Gastroesophageal sphincter (tissue), 4 donors: ENCODE data around the gene ACTR1A. TPM values are rescaled to one million over a fixed set of nuclear protein-coding genes. Genes with fewer than 3 reads are reported as not detected.

Experiments
- ATAC-seq: fragments of 150-250 bp; one replicate; pipeline ENCODE4 v1.9.1; 2016; ENCODE audit warnings: mild to moderate bottlenecking, moderate library complexity
- H3K27ac ChIP-seq, 4 donors: fragments of 200-600 bp; sonication (generic) in 3 of 4; 1 replicate in 3 of 4; 2 replicates in 1 of 4; pipeline ENCODE4 v1.5.1; 2016 to 2019
- H3K27me3 ChIP-seq: fragments of 200-600 bp; sonication (generic); one replicate; pipeline ENCODE4 v1.5.1; 2019
- H3K36me3 ChIP-seq, 2 donors: fragments of 200-600 bp; sonication (generic); one replicate each; pipeline ENCODE4 v1.5.1; 2019; ENCODE audit warnings: control low read depth in 1 of 2
- H3K4me1 ChIP-seq, 3 donors: fragments of 200-600 bp; sonication (generic); 1 replicate in 2 of 3; 2 replicates in 1 of 3; pipeline ENCODE4 v1.5.1; 2016 to 2019; ENCODE audit warnings: control low read depth in 2 of 3
- H3K4me3 ChIP-seq, 2 donors: fragments of 200-600 bp; sonication (generic); one replicate each; pipeline ENCODE4 v1.5.1; 2019; ENCODE audit warnings: mild to moderate bottlenecking in 1 of 2, moderate library complexity in 1 of 2
- H3K9me3 ChIP-seq, 3 donors: fragments of 200-600 bp; sonication (generic); one replicate each; pipeline ENCODE4 v1.5.1; 2017 to 2019; ENCODE audit warnings: control low read depth in 2 of 3
- CTCF ChIP-seq, 4 experiments: fragments of 200-600 bp in 2 of 4; fragments of 450-650 bp in 2 of 4; sonication (generic) in 1 of 4; IDR thresholded peaks; one replicate each; pipeline ENCODE4 v1.5.1; 2017 to 2019; ENCODE audit warnings: antibody characterized with exemption in 4 of 4, mild to moderate bottlenecking in 2 of 4, moderate library complexity in 2 of 4
- EP300 ChIP-seq: sonication (generic); formaldehyde crosslinking; IDR thresholded peaks from one replicate; pipeline ENCODE4 v1.6.1; 2017; ENCODE audit warnings: antibody characterized with exemption, mild to moderate bottlenecking
- POLR2A ChIP-seq, 2 donors: fragments of 450-650 bp; IDR thresholded peaks; one replicate each; pipeline ENCODE4 v1.6.1; 2017; ENCODE audit warnings: antibody characterized with exemption in 2 of 2, mild to moderate bottlenecking in 2 of 2, moderate library complexity in 1 of 2
- POLR2AphosphoS5 ChIP-seq: sonication (generic); formaldehyde crosslinking; IDR thresholded peaks from one replicate; pipeline ENCODE4 v1.6.1; 2017; ENCODE audit warnings: antibody characterized with exemption
- WGBS, 2 donors: methylation state at CpG; one replicate each; pipeline ENCODE4 v1.1.5; 2018; ENCODE audit warnings: low coverage in 1 of 2; 5-methylcytosine and 5-hydroxymethylcytosine counted together
- total RNA-seq, 4 donors: library from RNA; depleted of rRNA; stranded (reverse); fragments of >200 nt; gene quantifications; one replicate each; pipeline ENCODE4 v1.1.0, GENCODE V29; 2016

ACTR1A gene
- total RNA-seq, 4 donors from 2014 or later, result 157 to 221 (median 179) TPM

GRCh38 chr10:102509387-102509786, 6.9 kb upstream of the ACTR1A start:
- TF ChIP-seq POLR2A (IDR thresholded peaks at IDR 0.05), result no peak
- peaks cover 0 to 58% of the 10 kb centered on the region in 2 donors for H3K36me3 ChIP-seq
- no peaks in the 10 kb centered on the region for H3K27me3 ChIP-seq
- 50 to 90% methylated on average over 2 of the region's 2 CpGs for WGBS, 2 donors
- H3K9me3 ChIP-seq, result no peaks in the 10 kb centered on the region
- no peak overlapping the region for H3K4me3 ChIP-seq
- H3K4me1 ChIP-seq, result peaks cover 0 to 44% (median 11%) of the 10 kb centered on the region in 3 donors
- no peak overlapping the region for H3K27ac ChIP-seq
- ATAC-seq, result no peak

DNA sequence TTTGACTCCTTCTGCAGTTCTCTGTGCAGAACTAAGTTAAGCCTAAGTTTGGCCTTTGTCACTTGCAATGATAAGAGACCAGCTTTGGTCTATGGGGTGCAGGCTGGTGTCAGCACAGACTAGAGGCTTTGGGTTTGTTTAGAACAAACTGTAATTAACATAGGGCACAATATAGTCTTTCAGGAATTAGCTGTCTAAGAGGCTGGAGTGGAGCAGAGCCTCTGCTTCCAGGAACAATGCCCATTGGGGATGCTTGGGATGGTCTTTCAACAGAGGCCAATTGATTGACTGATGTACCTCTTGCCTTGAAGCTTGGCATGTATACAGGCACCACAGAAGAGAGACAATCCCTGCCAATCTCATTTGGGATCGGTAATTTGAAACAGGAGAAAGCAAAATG, 6.0 kb upstream of the ACTR1A start:
- TF ChIP-seq CTCF (IDR thresholded peaks at IDR 0.05), result no peak
- TF ChIP-seq EP300, result no peak
- TF ChIP-seq POLR2AphosphoS5, result no peak
- TF ChIP-seq POLR2A (IDR thresholded peaks at IDR 0.05), result no peak
- Histone ChIP-seq H3K27ac (no peak overlapping the region), H3K27me3 (no peaks in the 10 kb centered on the region), H3K4me3 (no peak overlapping the region), H3K9me3 (no peaks in the 10 kb centered on the region), H3K4me1 (peaks cover 0 to 47% (median 11%) of the 10 kb centered on the region in 3 donors), H3K36me3 (peaks cover 0 to 50% of the 10 kb centered on the region in 2 donors)
- WGBS, 2 donors, result no CpG with 5 or more reads among the region's 1 CpG
- ATAC-seq, result no peak

DNA sequence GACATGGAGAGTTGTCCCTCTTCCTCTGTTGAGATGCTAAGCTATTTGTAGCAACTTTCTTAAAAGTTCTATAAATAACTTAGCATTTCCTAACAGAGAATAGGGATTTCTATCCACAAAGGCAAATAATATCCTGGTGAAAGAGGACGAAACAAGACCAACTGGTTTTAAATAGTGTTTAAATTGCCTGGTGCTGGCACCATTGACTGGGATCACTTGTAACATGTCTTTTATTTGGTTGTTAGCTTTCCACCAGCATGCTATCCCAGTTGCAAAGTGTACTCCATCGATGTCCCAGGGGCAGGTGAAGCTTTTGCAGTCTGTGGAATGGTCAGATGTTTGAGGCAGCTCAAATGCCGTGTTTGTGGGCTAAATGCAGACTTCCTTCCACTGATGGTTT, 5.0 kb upstream of the ACTR1A start:
- no peak overlapping the region for H3K4me3 ChIP-seq
- no peaks in the 10 kb centered on the region for H3K9me3 ChIP-seq
- TF ChIP-seq EP300 (no peak), POLR2AphosphoS5 (no peak), POLR2A (IDR thresholded peaks at IDR 0.05) (no peak), CTCF (IDR thresholded peaks at IDR 0.05) (no peak)
- no peaks in the 10 kb centered on the region for H3K27me3 ChIP-seq
- H3K4me1 ChIP-seq, result peaks cover 4 to 54% (median 16%) of the 10 kb centered on the region in 3 donors
- H3K27ac ChIP-seq, result no peak overlapping the region
- H3K36me3 ChIP-seq, result peaks cover 0 to 40% of the 10 kb centered on the region in 2 donors
- 75 to 80% methylated on average over 3 of the region's 3 CpGs for WGBS, 2 donors
- ATAC-seq, result no peak

GRCh38 chr10:102505462-102506115, 3.1 kb upstream of the ACTR1A start:
- WGBS, 2 donors, result 31 to 72% methylated on average over 3 of the region's 10 CpGs
- H3K27me3 ChIP-seq, result no peaks in the 10 kb centered on the region
- H3K36me3 ChIP-seq, result peaks cover 0 to 22% of the 10 kb centered on the region in 2 donors
- H3K27ac ChIP-seq, result peak overlapping the region in 2 of 4 donors; percentile 88 to 93
- no peaks in the 10 kb centered on the region for H3K9me3 ChIP-seq
- no peak for TF ChIP-seq POLR2AphosphoS5
- no peak for TF ChIP-seq EP300
- peak overlapping the region in 1 of 2 donors; percentile 90 for H3K4me3 ChIP-seq
- H3K4me1 ChIP-seq, result peaks cover 4 to 63% (median 22%) of the 10 kb centered on the region in 3 donors
- no peak for ATAC-seq

DNA sequence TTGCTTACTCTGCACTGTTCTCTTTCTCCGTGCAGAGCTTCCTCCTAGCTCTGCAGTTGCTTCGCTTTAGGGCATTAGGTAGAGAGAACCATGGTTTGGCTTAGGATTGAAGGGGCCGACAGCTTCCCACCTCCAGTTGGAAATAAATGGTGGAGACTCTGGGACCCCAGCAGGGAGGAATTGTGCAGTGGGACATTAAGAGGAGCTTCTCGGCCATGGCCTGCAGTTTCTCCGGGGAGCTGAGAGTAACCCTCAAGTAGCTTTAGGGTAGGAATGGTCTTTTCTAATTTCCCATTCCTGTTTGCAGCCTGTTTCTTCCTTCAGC, 2.4 kb upstream of the ACTR1A start:
- Histone ChIP-seq H3K9me3 (no peaks in the 10 kb centered on the region), H3K27me3 (no peaks in the 10 kb centered on the region), H3K36me3 (peaks cover 0 to 15% of the 10 kb centered on the region in 2 donors), H3K4me1 (peaks cover 4 to 69% (median 24%) of the 10 kb centered on the region in 3 donors), H3K4me3 (peak overlapping the region; percentile 74 to 90), H3K27ac (peak overlapping the region in 2 of 4 donors; percentile 88 to 93)
- no peak for ATAC-seq
- TF ChIP-seq CTCF (IDR thresholded peaks at IDR 0.05) (no peak), POLR2A (IDR thresholded peaks at IDR 0.05) (no peak), EP300 (no peak), POLR2AphosphoS5 (no peak)
- WGBS, 2 donors, result 8 to 9% methylated on average over 4 to 5 of the region's 5 CpGs
